Ishikawa (cell line): ENCODE measurements around the gene MARCHF3.

Experiments
- CREB1 ChIP-seq: IDR thresholded peaks from 2 replicates; pipeline ENCODE4 v1.6.1; 2012; ENCODE audit warnings: low read depth
- EGR1 ChIP-seq: IDR thresholded peaks from 2 replicates; pipeline ENCODE4 v1.6.1; 2012
- EP300 ChIP-seq: IDR thresholded peaks from 2 replicates; pipeline ENCODE4 v1.6.1; 2012; ENCODE audit warnings: borderline replicate concordance
- NFIC ChIP-seq: IDR thresholded peaks from 2 replicates; pipeline ENCODE4 v1.6.1; 2012
- RAD21 ChIP-seq: IDR thresholded peaks from 2 replicates; pipeline ENCODE4 v1.6.1; 2012; ENCODE audit warnings: low read depth
- TAF1 ChIP-seq: IDR thresholded peaks from 2 replicates; pipeline ENCODE4 v1.6.1; 2012; ENCODE audit warnings: low read depth, mild to moderate bottlenecking
- TEAD4 ChIP-seq: IDR thresholded peaks from 2 replicates; pipeline ENCODE4 v1.6.1; 2012
- YY1 ChIP-seq: IDR thresholded peaks from 2 replicates; pipeline ENCODE4 v1.6.1; 2012; ENCODE audit warnings: low read depth
- ZBTB7A ChIP-seq: IDR thresholded peaks from 2 replicates; pipeline ENCODE4 v1.6.1; 2012; ENCODE audit warnings: low read depth
- TF ChIP-seq, protein P1 (sequence below): IDR thresholded peaks from 2 replicates; pipeline ENCODE4 v1.6.1; 2012; ENCODE audit warnings: low read depth, mild to moderate bottlenecking
- TF ChIP-seq, protein P2 (sequence below): IDR thresholded peaks from 2 replicates; pipeline ENCODE4 v1.6.1; 2012

DNA sequence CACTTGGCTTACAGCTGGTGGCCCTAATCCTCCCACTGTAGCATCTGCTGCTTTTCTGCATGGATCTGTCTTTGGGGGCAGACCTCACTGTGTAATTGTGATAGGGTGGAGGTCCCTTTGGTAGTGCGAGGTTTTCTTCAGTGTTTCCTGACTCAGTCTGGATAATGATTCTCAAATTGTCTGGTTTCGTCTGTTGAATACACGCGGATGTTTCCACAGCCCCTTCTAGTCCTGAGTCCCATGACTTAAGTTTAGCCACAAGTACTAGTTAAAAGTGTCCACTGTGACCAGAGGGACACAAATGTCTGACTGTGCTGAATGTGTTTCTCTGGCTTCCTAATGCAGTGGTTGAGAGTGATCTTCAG is 182.9 kb downstream of the MARCHF3 start:
- no peak for TF ChIP-seq TEAD4
- TF ChIP-seq CREB1 = no peak
- no peak for TF ChIP-seq TAF1
- no peak for TF ChIP-seq EGR1
- TF ChIP-seq, protein P1, sequence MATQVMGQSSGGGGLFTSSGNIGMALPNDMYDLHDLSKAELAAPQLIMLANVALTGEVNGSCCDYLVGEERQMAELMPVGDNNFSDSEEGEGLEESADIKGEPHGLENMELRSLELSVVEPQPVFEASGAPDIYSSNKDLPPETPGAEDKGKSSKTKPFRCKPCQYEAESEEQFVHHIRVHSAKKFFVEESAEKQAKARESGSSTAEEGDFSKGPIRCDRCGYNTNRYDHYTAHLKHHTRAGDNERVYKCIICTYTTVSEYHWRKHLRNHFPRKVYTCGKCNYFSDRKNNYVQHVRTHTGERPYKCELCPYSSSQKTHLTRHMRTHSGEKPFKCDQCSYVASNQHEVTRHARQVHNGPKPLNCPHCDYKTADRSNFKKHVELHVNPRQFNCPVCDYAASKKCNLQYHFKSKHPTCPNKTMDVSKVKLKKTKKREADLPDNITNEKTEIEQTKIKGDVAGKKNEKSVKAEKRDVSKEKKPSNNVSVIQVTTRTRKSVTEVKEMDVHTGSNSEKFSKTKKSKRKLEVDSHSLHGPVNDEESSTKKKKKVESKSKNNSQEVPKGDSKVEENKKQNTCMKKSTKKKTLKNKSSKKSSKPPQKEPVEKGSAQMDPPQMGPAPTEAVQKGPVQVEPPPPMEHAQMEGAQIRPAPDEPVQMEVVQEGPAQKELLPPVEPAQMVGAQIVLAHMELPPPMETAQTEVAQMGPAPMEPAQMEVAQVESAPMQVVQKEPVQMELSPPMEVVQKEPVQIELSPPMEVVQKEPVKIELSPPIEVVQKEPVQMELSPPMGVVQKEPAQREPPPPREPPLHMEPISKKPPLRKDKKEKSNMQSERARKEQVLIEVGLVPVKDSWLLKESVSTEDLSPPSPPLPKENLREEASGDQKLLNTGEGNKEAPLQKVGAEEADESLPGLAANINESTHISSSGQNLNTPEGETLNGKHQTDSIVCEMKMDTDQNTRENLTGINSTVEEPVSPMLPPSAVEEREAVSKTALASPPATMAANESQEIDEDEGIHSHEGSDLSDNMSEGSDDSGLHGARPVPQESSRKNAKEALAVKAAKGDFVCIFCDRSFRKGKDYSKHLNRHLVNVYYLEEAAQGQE = no peak
- TF ChIP-seq, protein P2, sequence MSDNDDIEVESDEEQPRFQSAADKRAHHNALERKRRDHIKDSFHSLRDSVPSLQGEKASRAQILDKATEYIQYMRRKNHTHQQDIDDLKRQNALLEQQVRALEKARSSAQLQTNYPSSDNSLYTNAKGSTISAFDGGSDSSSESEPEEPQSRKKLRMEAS = no peak
- TF ChIP-seq EP300 = no peak
- no peak for TF ChIP-seq YY1
- TF ChIP-seq NFIC = no peak
- TF ChIP-seq RAD21 = no peak
- TF ChIP-seq ZBTB7A = no peak
